ENCODE measurements around the gene CROCC.
"Not testable (repeated sequence)": the region's sequence is repeated elsewhere in the genome, so short reads cannot be mapped to it uniquely, and the experiment has no call there.

CROCC gene

GRCh38 chr1:16927256-16927655 is 5.5 kb downstream of the CROCC start:
- Histone ChIP-seq H3K4me2 (ENCODE audit: low read depth, low read length) (no peak overlapping the region), H3K79me2 (ENCODE audit: low read length) (no peaks in the 10 kb centered on the region), H3K9ac (ENCODE audit: low read length) (no peak overlapping the region), H3K9me2 (replicated peaks; ENCODE audit: insufficient read depth, low read length) (no peaks in the 10 kb centered on the region), H3K27ac (ENCODE audit: low read length) (no peak overlapping the region), H3K36me3 (replicated peaks; ENCODE audit: insufficient read depth, low read length) (no peaks in the 10 kb centered on the region), H2AFZ (ENCODE audit: low read length) (no peak overlapping the region), H3F3A (ENCODE audit: insufficient read depth, low read length) (no peaks in the 10 kb centered on the region), H3K4me1 (ENCODE audit: low read length) (peaks cover 5% of the 10 kb centered on the region; the same call in 1 of the 2 replicates), H3K9me3 (replicated peaks; ENCODE audit: insufficient read depth, low read length) (no peaks in the 10 kb centered on the region), H3K27me3 (replicated peaks; ENCODE audit: insufficient read depth, low read length) (no peaks in the 10 kb centered on the region), H4K20me1 (ENCODE audit: insufficient read depth, low read length) (no peaks in the 10 kb centered on the region), H3K4me3 (ENCODE audit: low read length) (no peak overlapping the region)
- DNase-seq: no peak
- TF ChIP-seq EZH2phosphoT487 (IDR thresholded peaks at IDR 0.05; ENCODE audit: low read length) (no peak), EZH2 (optimal IDR thresholded peaks at IDR 0.05; ENCODE audit: low read depth, low read length) (no peak), CTCF (IDR thresholded peaks at IDR 0.05; ENCODE audit: low read length) (no peak)

DNA sequence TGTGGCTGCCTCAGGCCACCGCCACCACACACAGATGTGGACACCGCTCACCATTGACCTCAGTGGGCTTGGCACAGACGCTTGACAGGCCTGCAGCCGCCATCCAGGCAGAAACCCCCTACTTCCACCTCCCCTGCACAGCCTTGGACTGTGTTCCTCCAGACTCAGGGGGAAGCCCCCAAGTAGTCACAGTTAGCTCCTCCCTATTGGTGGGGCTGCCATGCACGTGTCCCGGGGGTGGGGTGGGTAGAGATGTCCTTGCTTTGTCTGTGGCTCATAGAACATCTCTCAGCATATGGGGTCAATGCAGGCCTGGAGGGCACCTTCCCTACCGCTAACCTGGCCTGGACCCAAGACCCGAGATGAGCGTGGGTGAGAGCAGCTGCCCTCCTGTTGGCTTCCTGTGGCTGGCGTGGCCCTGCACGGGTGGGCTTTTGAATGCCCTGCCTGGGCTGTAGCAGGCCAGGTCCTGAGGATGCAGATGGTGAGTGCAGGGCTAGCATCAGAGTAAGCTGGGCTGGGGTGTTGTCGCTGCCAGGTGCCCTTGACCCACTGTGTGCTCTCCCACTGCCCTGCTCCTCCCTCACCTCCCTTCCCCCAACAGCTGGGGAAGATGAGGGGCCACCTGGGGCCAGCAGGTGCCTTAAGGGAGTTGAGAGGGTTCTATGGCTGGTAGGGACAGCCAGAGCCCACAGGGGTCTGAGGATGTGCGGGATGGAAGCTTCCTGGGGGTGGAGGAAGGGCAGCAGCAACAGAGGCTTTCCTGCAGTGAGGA is 6.2 kb downstream of the CROCC start:
- no peak for TF ChIP-seq CTCF (IDR thresholded peaks at IDR 0.05; ENCODE audit: low read length)
- TF ChIP-seq EZH2phosphoT487 (IDR thresholded peaks at IDR 0.05; ENCODE audit: low read length): no peak
- no peak for TF ChIP-seq EZH2 (optimal IDR thresholded peaks at IDR 0.05; ENCODE audit: low read depth, low read length)
- no peak overlapping the region for H3K4me3 ChIP-seq (ENCODE audit: low read length)
- peaks cover 5% of the 10 kb centered on the region; the same call in 1 of the 2 replicates for H3K4me1 ChIP-seq (ENCODE audit: low read length)
- no peak overlapping the region for H3K4me2 ChIP-seq (ENCODE audit: low read depth, low read length)
- no peak overlapping the region for H3K27ac ChIP-seq (ENCODE audit: low read length)
- no peaks in the 10 kb centered on the region for H3K9me3 ChIP-seq (replicated peaks; ENCODE audit: insufficient read depth, low read length)
- H3F3A ChIP-seq (ENCODE audit: insufficient read depth, low read length): no peaks in the 10 kb centered on the region
- H4K20me1 ChIP-seq (ENCODE audit: insufficient read depth, low read length): no peaks in the 10 kb centered on the region
- H3K9ac ChIP-seq (ENCODE audit: low read length): no peak overlapping the region
- H3K27me3 ChIP-seq (replicated peaks; ENCODE audit: insufficient read depth, low read length): no peaks in the 10 kb centered on the region
- H3K9me2 ChIP-seq (replicated peaks; ENCODE audit: insufficient read depth, low read length): no peaks in the 10 kb centered on the region
- no peak for DNase-seq
- H3K36me3 ChIP-seq (replicated peaks; ENCODE audit: insufficient read depth, low read length): no peaks in the 10 kb centered on the region
- no peaks in the 10 kb centered on the region for H3K79me2 ChIP-seq (ENCODE audit: low read length)
- no peak overlapping the region for H2AFZ ChIP-seq (ENCODE audit: low read length)

DNA sequence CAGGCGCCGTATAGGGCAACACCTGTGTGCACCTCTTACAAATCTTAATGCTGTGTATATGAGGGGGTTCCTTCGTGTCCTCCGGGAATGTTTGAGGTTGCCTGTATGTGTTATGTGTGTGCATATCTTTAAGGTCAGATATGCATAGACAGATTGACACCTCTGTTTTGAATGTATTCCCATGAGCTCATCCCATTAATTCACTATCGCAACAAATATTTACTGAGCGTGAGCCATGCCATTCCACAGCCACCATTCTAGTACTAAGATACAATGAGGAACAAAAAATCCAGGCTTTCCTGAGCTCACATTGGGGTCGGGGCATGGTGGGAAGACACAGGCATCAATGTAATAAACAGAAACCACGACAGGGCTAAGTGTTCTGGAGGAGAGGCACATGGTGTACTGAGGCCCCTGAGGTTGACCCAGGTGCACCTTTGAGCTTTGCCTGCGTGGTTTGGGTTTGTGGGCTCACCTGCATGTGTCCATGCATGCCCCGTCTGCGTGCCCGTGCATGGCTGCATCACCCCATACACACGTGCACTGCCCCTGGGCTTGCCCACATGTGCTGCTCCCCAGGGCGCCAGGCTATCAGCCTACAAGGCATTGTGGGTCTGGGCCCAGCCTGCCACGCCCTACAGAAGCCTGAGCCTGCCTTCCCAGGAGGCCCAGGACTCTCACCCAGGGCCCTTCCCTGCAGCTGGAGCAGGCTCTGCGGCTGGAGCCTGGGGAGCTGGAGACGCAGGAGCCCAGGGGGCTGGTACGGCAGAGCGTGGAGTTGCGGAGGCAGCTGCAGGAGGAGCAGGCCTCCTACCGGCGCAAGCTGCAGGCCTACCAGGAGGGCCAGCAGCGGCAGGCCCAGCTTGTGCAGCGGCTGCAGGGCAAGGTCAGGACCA is 7.7 kb downstream of the CROCC start:
- not testable (repeated sequence) for DNase-seq; H3K36me3 ChIP-seq (replicated peaks; ENCODE audit: insufficient read depth, low read length)

GRCh38 chr1:16931206-16931934 is 9.6 kb downstream of the CROCC start:
- not testable (repeated sequence) for H3K4me1 ChIP-seq (ENCODE audit: low read length); H3K9me3 ChIP-seq (replicated peaks; ENCODE audit: insufficient read depth, low read length); H3K36me3 ChIP-seq (replicated peaks; ENCODE audit: insufficient read depth, low read length); H3K9ac ChIP-seq (ENCODE audit: low read length); H3K27ac ChIP-seq (ENCODE audit: low read length); H3K27me3 ChIP-seq (replicated peaks; ENCODE audit: insufficient read depth, low read length); H3K4me3 ChIP-seq (ENCODE audit: low read length); H3F3A ChIP-seq (ENCODE audit: insufficient read depth, low read length); H4K20me1 ChIP-seq (ENCODE audit: insufficient read depth, low read length); H3K9me2 ChIP-seq (replicated peaks; ENCODE audit: insufficient read depth, low read length); H3K79me2 ChIP-seq (ENCODE audit: low read length); H2AFZ ChIP-seq (ENCODE audit: low read length); H3K4me2 ChIP-seq (ENCODE audit: low read depth, low read length); DNase-seq

More for the DNA sequence above, 7.7 kb downstream of the CROCC start:
- H3K4me3 ChIP-seq (ENCODE audit: low read length); H3K27me3 ChIP-seq (replicated peaks; ENCODE audit: insufficient read depth, low read length); H2AFZ ChIP-seq (ENCODE audit: low read length); H3F3A ChIP-seq (ENCODE audit: insufficient read depth, low read length); H3K4me1 ChIP-seq (ENCODE audit: low read length); H3K9me2 ChIP-seq (replicated peaks; ENCODE audit: insufficient read depth, low read length); H3K79me2 ChIP-seq (ENCODE audit: low read length); H3K27ac ChIP-seq (ENCODE audit: low read length); H4K20me1 ChIP-seq (ENCODE audit: insufficient read depth, low read length); H3K4me2 ChIP-seq (ENCODE audit: low read depth, low read length); H3K9ac ChIP-seq (ENCODE audit: low read length); H3K9me3 ChIP-seq (replicated peaks; ENCODE audit: insufficient read depth, low read length): not testable (repeated sequence)

DNA sequence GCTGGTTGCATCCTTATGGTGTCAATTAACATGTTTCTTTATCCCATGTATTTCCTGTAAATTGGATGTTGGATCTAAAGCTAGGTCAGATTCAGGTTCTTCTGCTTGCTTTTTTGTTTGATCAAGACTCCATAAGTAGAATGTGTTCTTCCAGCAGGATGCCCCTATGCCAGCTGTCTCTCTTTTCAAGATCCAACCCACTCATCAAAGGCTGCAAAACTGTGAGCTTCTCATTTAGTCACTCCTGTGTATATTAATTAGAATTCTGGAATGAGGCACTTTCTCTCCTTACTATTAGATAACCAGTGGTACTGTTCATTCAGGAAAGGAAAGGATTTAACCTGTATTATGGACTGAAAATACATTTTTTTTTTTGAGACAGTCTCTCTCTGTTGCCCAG is 12.2 kb downstream of the CROCC start:
- not testable (repeated sequence) for H3K9ac ChIP-seq (ENCODE audit: low read length); H3K79me2 ChIP-seq (ENCODE audit: low read length); H3K4me2 ChIP-seq (ENCODE audit: low read depth, low read length); H3K9me2 ChIP-seq (replicated peaks; ENCODE audit: insufficient read depth, low read length); H3K9me3 ChIP-seq (replicated peaks; ENCODE audit: insufficient read depth, low read length); H3K4me1 ChIP-seq (ENCODE audit: low read length); H3K4me3 ChIP-seq (ENCODE audit: low read length); H3K36me3 ChIP-seq (replicated peaks; ENCODE audit: insufficient read depth, low read length); DNase-seq; H2AFZ ChIP-seq (ENCODE audit: low read length); H3K27me3 ChIP-seq (replicated peaks; ENCODE audit: insufficient read depth, low read length); H4K20me1 ChIP-seq (ENCODE audit: insufficient read depth, low read length); H3K27ac ChIP-seq (ENCODE audit: low read length); H3F3A ChIP-seq (ENCODE audit: insufficient read depth, low read length)

All from MM.1S (cell line).